SU-DHL-6 (cell line): Measurements from ENCODE around the gene ALKBH3.

Source experiments
- EZH2phosphoT487 ChIP-seq: fragments of 200-600 bp; sonication (generic), shearing (Covaris generic); conservative IDR thresholded peaks from 2 replicates; pipeline ENCODE4 v1.6.1; 2018; ENCODE audit warnings: mild to moderate bottlenecking, antibody characterized with exemption, low read length, moderate library complexity, mixed read lengths
- TF ChIP-seq, protein P1 (sequence below): fragments of 200-600 bp; sonication (generic); IDR thresholded peaks from one replicate; pipeline ENCODE4 v1.5.1; 2017; ENCODE audit warnings: antibody characterized with exemption, mild to moderate bottlenecking, low read length, moderate library complexity; ENCODE audit not compliant: insufficient read depth, poor library complexity, severe bottlenecking

DNA sequence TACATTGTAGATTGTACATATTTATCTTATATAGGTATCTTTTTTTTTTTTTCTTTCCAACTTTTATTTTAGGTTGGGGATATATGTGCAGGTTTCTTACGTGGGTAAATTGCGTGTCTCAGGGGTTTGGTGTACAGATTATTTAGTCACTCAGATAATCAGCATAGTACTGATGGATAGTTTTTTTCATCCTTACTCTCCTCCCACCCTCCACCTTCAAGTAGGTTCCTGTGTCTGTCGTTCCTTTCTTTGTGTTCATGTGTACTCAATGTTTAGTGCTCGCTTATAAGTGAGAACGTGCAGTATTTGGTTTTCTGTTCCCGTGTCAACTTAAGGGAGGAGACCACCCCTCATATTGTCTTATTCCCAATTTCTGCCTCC, 71.4 kb downstream of the ALKBH3 start:
- TF ChIP-seq, protein P1, sequence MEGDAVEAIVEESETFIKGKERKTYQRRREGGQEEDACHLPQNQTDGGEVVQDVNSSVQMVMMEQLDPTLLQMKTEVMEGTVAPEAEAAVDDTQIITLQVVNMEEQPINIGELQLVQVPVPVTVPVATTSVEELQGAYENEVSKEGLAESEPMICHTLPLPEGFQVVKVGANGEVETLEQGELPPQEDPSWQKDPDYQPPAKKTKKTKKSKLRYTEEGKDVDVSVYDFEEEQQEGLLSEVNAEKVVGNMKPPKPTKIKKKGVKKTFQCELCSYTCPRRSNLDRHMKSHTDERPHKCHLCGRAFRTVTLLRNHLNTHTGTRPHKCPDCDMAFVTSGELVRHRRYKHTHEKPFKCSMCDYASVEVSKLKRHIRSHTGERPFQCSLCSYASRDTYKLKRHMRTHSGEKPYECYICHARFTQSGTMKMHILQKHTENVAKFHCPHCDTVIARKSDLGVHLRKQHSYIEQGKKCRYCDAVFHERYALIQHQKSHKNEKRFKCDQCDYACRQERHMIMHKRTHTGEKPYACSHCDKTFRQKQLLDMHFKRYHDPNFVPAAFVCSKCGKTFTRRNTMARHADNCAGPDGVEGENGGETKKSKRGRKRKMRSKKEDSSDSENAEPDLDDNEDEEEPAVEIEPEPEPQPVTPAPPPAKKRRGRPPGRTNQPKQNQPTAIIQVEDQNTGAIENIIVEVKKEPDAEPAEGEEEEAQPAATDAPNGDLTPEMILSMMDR, result no peak
- no peak for TF ChIP-seq EZH2phosphoT487
